DOHH2 (cell line): Measurements from ENCODE around the gene CAMK2D.

Experiments used
- H3F3A ChIP-seq: fragments of 200-600 bp; sonication (generic), shearing (Covaris generic); 2 replicates; pipeline ENCODE4 v1.6.0; 2016; ENCODE audit warnings: antibody characterized with exemption, mild to moderate bottlenecking; ENCODE audit not compliant: control insufficient read depth, insufficient read depth
- H3K27ac ChIP-seq: fragments of 200-600 bp; sonication (generic); 2 replicates; pipeline ENCODE4 v1.5.1; 2014; ENCODE audit warnings: low read depth, mild to moderate bottlenecking, low read length, moderate library complexity
- H3K27me3 ChIP-seq: fragments of 200-600 bp; sonication (generic); 2 replicates; pipeline ENCODE4 v1.6.1; 2014; ENCODE audit warnings: mild to moderate bottlenecking, low read length, mixed read lengths; ENCODE audit not compliant: control insufficient read depth
- H3K36me3 ChIP-seq: fragments of 200-600 bp; sonication (generic); 2 replicates; pipeline ENCODE4 v1.6.1; 2014; ENCODE audit warnings: mild to moderate bottlenecking, low read length, moderate library complexity, mixed read lengths; ENCODE audit not compliant: control insufficient read depth
- H3K4me1 ChIP-seq: fragments of 200-600 bp; sonication (generic); 2 replicates; pipeline ENCODE4 v1.6.1; 2014; ENCODE audit warnings: mild to moderate bottlenecking, low read length, mixed read lengths; ENCODE audit not compliant: control insufficient read depth
- H3K4me2 ChIP-seq: fragments of 200-600 bp; sonication (generic); 2 replicates; pipeline ENCODE4 v1.6.0; 2014; ENCODE audit warnings: mild to moderate bottlenecking, low read length, moderate library complexity
- H3K4me3 ChIP-seq: fragments of 200-600 bp; sonication (generic); 2 replicates; pipeline ENCODE4 v1.5.1; 2014; ENCODE audit warnings: mild to moderate bottlenecking, low read length, mixed read lengths
- H3K79me2 ChIP-seq: fragments of 200-600 bp; sonication (generic); 2 replicates; pipeline ENCODE4 v1.6.1; 2014; ENCODE audit warnings: mild to moderate bottlenecking, low read length, mixed read lengths; ENCODE audit not compliant: control insufficient read depth
- H3K9me2 ChIP-seq: fragments of 200-600 bp; sonication (generic); replicated peaks from 2 replicates; pipeline ENCODE4 v1.6.1; 2014; ENCODE audit warnings: mild to moderate bottlenecking, low read length, mixed read lengths; ENCODE audit not compliant: control insufficient read depth
- H3K9me3 ChIP-seq: fragments of 200-600 bp; sonication (generic); 2 replicates; pipeline ENCODE4 v1.6.1; 2014; ENCODE audit warnings: antibody characterized with exemption, low read length, mixed read lengths; ENCODE audit not compliant: control insufficient read depth, insufficient read depth
- H4K20me1 ChIP-seq: fragments of 200-600 bp; sonication (generic); 2 replicates; pipeline ENCODE4 v1.6.0; 2014; ENCODE audit warnings: low read depth, mild to moderate bottlenecking, antibody characterized with exemption, low read length, moderate library complexity; ENCODE audit not compliant: control insufficient read depth, insufficient read depth
- EZH2phosphoT487 ChIP-seq: fragments of 200-600 bp; sonication (generic); IDR thresholded peaks from 2 replicates; pipeline ENCODE4 v1.6.1; 2017; ENCODE audit warnings: borderline replicate concordance, mild to moderate bottlenecking, antibody characterized with exemption, low read length, moderate library complexity, mixed read lengths
- TF ChIP-seq, protein P1 (sequence below): fragments of 200-600 bp; sonication (generic); IDR thresholded peaks from one replicate; pipeline ENCODE4 v1.5.1; 2014; ENCODE audit warnings: antibody characterized with exemption, mild to moderate bottlenecking, low read depth, low read length; ENCODE audit not compliant: poor library complexity, severe bottlenecking

The CAMK2D gene

DNA sequence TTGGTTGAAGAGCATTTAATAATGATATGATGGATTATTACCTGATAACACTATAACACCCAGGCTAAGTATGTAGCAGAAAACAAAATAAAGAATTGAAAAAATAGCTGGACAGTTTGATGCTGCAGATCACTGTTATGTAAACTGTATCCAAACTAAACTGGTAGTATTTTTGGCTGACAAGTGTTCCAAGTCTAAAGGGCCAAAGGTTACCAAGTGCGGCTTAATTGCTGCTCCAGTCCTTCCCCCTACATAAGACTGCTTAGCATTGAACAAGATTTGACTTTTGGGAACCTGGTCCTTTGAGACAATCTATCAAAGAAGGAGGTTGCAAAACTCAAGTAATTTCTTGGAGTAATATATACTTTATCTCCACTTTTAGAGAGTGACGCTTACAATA lies 249.6 kb downstream of the CAMK2D start:
- H3K79me2 ChIP-seq, result no peaks in the 10 kb centered on the region
- H4K20me1 ChIP-seq, result no peaks in the 10 kb centered on the region
- H3K9me3 ChIP-seq, result no peaks in the 10 kb centered on the region
- H3K4me3 ChIP-seq, result no peak overlapping the region
- no peak overlapping the region for H3K4me2 ChIP-seq
- H3F3A ChIP-seq, result no peaks in the 10 kb centered on the region
- H3K9me2 ChIP-seq, result no peaks in the 10 kb centered on the region
- H3K4me1 ChIP-seq, result 0 out of 2 replicates have a peak, but pooled peaks cover 5% of the 10 kb centered on the region
- no peak for TF ChIP-seq EZH2phosphoT487
- TF ChIP-seq, protein P1, sequence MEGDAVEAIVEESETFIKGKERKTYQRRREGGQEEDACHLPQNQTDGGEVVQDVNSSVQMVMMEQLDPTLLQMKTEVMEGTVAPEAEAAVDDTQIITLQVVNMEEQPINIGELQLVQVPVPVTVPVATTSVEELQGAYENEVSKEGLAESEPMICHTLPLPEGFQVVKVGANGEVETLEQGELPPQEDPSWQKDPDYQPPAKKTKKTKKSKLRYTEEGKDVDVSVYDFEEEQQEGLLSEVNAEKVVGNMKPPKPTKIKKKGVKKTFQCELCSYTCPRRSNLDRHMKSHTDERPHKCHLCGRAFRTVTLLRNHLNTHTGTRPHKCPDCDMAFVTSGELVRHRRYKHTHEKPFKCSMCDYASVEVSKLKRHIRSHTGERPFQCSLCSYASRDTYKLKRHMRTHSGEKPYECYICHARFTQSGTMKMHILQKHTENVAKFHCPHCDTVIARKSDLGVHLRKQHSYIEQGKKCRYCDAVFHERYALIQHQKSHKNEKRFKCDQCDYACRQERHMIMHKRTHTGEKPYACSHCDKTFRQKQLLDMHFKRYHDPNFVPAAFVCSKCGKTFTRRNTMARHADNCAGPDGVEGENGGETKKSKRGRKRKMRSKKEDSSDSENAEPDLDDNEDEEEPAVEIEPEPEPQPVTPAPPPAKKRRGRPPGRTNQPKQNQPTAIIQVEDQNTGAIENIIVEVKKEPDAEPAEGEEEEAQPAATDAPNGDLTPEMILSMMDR, result no peak
- no peak overlapping the region for H3K27ac ChIP-seq
- H3K27me3 ChIP-seq, result no peaks in the 10 kb centered on the region
- H3K36me3 ChIP-seq, result peaks cover 89% of the 10 kb centered on the region

DNA sequence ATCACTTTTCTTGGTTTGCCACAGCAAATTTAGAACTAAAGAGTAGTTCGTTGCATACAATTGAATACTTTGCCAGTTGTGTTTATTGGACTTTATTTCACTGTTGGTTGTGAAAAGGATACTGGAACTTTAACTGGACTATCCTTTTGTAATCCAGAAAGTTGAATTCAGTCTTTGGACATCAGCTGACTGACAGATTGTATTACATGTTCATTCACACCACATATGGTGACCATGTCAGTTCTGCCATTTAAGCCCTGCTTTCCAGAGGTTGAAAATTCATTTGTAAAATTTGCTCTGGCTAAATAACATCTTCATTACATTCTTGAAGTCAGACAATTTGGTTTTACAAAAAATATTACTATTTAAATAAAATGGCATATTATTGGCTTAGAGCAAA lies 251.7 kb downstream of the CAMK2D start:
- no peak overlapping the region for H3K27ac ChIP-seq
- H3K9me3 ChIP-seq, result no peaks in the 10 kb centered on the region
- no peak overlapping the region for H3K4me2 ChIP-seq
- H3K36me3 ChIP-seq, result peaks cover 89% of the 10 kb centered on the region
- no peak for TF ChIP-seq EZH2phosphoT487
- TF ChIP-seq, protein P1, result no peak
- no peak overlapping the region for H3K4me3 ChIP-seq
- peaks cover 8% of the 10 kb centered on the region for H3K4me1 ChIP-seq
- no peaks in the 10 kb centered on the region for H3K79me2 ChIP-seq
- no peaks in the 10 kb centered on the region for H3K9me2 ChIP-seq
- no peaks in the 10 kb centered on the region for H4K20me1 ChIP-seq
- no peaks in the 10 kb centered on the region for H3K27me3 ChIP-seq
- no peaks in the 10 kb centered on the region for H3F3A ChIP-seq

DNA sequence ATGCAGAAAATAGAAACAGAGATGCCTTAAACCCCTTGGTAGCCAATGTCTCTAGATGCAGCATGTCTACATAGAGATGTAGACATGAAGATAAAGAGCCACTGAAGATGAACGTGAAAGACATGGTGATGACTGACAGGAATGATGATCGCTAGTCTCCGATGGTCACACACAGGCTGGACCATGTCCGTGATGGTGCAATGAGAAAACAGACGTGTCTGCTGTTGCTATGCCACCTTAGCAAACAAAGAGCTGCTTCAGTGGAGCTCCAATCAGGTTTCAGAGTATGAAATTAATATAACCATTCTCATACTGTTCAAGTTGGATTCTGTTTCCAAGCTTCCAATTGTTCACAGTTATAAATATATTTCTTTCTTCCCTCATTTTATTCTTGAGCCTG lies 256.5 kb downstream of the CAMK2D start:
- H3K36me3 ChIP-seq, result peaks cover 89% of the 10 kb centered on the region
- H3K4me3 ChIP-seq, result no peak overlapping the region
- H3K4me1 ChIP-seq, result peaks cover 8% of the 10 kb centered on the region
- no peaks in the 10 kb centered on the region for H3K9me3 ChIP-seq
- H3K79me2 ChIP-seq, result no peaks in the 10 kb centered on the region
- H3K27me3 ChIP-seq, result no peaks in the 10 kb centered on the region
- H4K20me1 ChIP-seq, result no peaks in the 10 kb centered on the region
- H3K4me2 ChIP-seq, result no peak overlapping the region
- no peak for TF ChIP-seq EZH2phosphoT487
- TF ChIP-seq, protein P1, result no peak
- H3F3A ChIP-seq, result no peaks in the 10 kb centered on the region
- no peak overlapping the region for H3K27ac ChIP-seq
- no peaks in the 10 kb centered on the region for H3K9me2 ChIP-seq

DNA sequence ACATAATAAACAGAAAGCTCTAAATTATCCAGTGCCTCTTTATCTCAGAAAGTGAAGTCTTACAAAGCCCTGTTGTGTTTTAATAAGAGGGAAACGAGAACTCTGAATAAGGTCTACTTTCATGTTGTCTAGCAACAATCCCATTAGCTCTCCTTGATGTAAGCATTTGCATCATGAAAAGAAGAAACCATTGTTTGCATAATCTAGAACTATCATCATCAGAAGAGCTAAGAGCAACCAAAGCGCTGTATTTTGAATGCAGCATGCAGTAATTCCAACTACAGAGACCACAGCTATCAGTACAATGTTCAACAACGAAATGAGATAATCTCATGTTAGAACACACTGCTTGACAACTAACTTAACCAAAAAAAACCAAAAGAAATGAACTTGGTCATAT lies 257.1 kb downstream of the CAMK2D start:
- Histone ChIP-seq H3K4me1 (peaks cover 8% of the 10 kb centered on the region), H4K20me1 (no peaks in the 10 kb centered on the region), H3F3A (no peaks in the 10 kb centered on the region), H3K4me3 (no peak overlapping the region), H3K27me3 (no peaks in the 10 kb centered on the region), H3K27ac (no peak overlapping the region), H3K9me2 (no peaks in the 10 kb centered on the region), H3K9me3 (no peaks in the 10 kb centered on the region), H3K36me3 (peaks cover 88% of the 10 kb centered on the region), H3K79me2 (no peaks in the 10 kb centered on the region), H3K4me2 (no peak overlapping the region)
- TF ChIP-seq EZH2phosphoT487, result no peak
- TF ChIP-seq, protein P1, result no peak
